Brain pericyte (primary cell): ENCODE measurements around the gene AKR1C1.
"Not testable (repeated sequence)": the region's sequence is repeated elsewhere in the genome, so short reads cannot be mapped to it uniquely, and the experiment has no call there.

Experiments used
- DNase-seq: peaks from one replicate; pipeline ENCODE4 v3.0.0-alpha.2; 2012; ENCODE audit warnings: low read depth, low spot score

The AKR1C1 gene

GRCh38 chr10:4962876-4963814, at the start of gene AKR1C1:
Gene AKR1C1, plus strand, starts transcription at chr10:4963415. Its CDS starts 30 bp downstream, at chr10:4963445.
- not testable (repeated sequence) for DNase-seq

GRCh38 chr10:4914213-4914850, 48.9 kb upstream of the AKR1C1 start:
- no peak for DNase-seq

DNA sequence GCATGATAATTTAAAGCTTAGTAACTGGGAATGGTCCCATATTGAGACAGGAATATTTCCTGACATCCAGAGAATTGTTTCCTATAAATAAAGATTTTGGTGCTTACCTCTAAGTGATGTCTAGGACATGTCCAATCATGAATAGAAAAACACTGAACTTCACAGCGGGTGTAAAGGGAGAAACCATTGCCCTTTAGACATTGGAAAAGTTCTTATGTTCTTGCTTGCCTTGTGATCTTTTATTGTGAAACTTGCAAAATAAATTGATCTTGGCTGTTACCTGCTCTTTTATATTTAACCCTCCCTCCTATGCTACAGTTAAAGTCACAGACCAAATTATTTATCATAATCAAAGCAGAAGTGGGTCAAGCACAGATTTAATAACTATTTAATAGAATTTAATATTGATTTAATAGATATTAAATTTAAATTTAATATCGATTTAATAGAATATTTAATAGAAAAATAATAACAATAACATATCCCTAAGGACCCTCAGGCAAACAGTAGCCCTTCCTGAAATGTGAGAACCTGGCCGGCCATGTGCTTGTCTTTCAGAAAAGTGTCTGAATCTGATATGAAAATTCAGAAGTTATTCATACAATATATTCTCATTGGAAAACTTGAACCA, 47.0 kb upstream of the AKR1C1 start:
- DNase-seq: no peak

GRCh38 chr10:4918236-4918635, 45.0 kb upstream of the AKR1C1 start:
- DNase-seq: no peak

GRCh38 chr10:4924482-4924881, 38.7 kb upstream of the AKR1C1 start:
- not testable (repeated sequence) for DNase-seq

GRCh38 chr10:4926400-4926799, 36.8 kb upstream of the AKR1C1 start:
- no peak for DNase-seq

GRCh38 chr10:4931587-4931986, 31.6 kb upstream of the AKR1C1 start:
- no peak for DNase-seq

- no peak for DNase-seq
Measured at GRCh38 chr10:4934391-4934987, 28.7 kb upstream of the AKR1C1 start.

DNA sequence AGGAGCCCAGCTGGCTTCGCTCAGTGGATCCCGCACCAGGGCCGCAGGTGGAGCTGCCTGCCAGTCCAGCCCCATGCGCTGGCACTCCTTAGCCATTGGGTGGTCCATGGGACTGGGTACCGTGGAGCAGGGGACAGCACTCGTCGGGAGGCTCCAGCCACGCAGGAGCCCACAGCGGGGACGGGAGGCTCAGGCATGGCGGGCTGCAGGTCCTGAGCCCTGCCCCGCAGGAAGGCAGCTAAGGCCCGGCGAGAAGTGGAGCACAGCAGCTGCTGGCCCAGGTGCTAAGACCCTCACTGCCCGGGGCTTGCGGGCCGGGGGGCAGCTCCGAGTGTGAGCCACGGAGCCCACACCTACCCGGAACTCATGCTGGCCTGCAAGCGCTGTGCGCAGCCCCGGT, 25.9 kb upstream of the AKR1C1 start:
- DNase-seq: no peak

- no peak for DNase-seq
Measured at GRCh38 chr10:4939224-4940072, 23.8 kb upstream of the AKR1C1 start.

- not testable (repeated sequence) for DNase-seq
Measured at GRCh38 chr10:4940073-4940428, 23.2 kb upstream of the AKR1C1 start.

- not testable (repeated sequence) for DNase-seq
Measured at GRCh38 chr10:4940909-4941308, 22.3 kb upstream of the AKR1C1 start.

GRCh38 chr10:4941540-4942330, 21.5 kb upstream of the AKR1C1 start:
- no peak for DNase-seq

GRCh38 chr10:4942931-4943330, 20.3 kb upstream of the AKR1C1 start:
- not testable (repeated sequence) for DNase-seq

DNA sequence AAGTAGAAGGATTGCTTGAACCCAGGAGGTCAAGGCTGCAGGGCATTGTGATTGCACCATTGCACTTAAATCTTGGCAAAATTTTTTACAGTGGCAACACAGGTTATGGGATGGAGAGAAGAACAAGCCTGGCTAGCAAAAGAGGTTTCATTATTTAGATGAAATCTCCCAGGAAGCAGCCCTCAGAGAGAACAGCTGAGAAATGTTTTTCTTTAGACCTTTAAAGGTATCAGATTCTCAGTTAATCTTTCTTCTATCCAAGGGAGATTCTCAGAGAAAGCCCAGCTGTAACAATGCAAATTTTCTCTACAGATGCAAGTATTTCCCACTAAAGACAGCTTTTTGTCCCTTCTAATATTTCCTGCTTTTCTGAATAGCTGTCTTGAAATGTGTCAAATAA, 19.8 kb upstream of the AKR1C1 start:
- not testable (repeated sequence) for DNase-seq

DNA sequence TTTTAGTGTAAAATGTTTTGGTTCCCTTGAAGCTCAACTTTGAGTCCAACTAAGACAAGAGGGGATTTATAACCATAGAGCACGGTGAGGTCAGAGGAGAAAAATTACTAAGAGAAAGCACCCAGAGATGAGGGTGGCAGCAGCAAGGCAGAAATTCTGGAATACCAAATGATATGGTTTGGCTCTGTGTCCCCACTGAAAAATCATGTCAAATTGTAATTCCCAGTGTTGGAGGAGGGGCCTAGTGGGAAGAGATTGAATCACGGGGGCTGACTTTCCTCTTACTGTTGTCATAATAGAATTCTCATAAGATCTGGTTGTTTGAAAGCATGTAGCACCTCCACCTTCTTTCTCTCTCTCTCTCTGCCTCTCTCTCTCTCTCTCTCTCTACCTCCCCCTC, 19.4 kb upstream of the AKR1C1 start:
- DNase-seq: no peak

GRCh38 chr10:4944841-4945240, 18.4 kb upstream of the AKR1C1 start:
- no peak for DNase-seq

DNA sequence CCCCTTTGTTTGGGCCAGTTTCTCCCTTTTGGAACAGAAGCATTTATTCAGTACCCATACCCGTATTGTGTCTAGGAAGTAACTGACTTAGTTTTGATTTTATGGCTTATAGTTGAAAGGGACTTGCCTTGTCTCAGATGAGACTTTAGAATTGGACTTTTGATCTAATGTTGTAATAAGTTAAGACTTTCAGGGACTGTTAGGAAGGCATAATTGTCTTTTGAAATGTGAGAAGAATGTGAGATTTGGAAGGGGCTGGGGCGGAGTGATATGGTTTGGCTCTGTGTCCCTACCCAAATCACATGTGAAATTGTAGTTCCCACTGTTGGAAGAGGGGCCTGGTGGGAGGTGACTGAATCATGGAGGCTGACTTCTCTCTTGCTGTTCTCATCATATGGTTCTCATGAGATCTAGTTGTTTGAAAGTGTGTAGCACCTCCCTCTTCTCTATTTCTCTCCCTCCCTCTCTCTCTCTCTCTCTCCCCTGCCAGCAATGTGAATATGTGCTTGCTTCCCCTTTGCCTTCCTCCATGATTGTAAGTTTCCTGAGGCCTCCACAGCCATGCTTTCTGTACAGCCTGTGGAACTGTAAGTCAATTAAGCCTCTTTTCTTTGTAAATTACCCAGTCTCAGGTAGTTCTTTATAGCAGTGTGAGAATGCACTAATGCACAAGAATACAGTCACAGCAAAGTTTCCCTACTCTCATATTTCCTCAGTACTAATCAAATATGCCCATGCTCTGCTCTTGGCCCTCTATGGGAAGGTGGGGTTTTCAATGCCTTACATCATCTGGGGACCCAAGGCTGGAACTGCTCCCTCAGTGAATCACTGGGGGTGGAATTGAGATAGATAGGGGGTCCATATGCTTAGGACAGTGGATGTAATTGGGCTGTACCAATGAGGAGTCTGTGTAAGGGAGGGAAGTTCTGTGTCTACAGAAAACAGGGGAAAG, 17.2 kb upstream of the AKR1C1 start:
- DNase-seq: no peak

DNA sequence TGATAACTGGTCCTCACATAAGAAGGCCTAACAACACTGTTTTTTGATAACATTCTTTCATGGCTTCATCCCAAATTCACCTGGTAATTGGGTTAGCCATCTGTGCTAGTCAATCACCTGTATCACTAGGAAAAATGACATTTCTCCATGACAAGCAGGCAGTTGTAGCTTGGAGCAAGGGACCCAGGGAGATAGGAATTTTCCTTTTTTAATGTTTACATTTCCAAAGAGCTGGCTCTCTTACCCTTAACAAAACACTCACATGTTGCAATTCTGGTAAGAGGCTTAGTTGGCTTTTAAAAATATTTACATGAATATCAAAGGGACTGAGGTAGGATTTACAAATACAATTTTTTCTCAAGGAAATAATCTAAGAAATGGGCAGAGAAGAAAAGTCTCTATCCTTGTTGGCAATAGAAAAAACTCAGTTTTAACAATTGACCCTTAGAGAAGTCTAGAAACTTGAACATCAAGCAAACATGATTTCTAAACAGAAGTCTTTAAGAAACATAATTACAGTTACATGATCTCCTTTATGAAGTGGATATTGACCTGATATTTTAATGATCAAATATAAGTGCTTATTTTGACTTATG, 16.1 kb upstream of the AKR1C1 start:
- no peak for DNase-seq
